Fibroblast of peridontal ligament (primary cell): ENCODE measurements around the gene COL4A2.

Source experiments
- DNase-seq: peaks from one replicate; pipeline ENCODE4 v3.0.0-alpha.2; 2010; ENCODE audit errors: extremely low read depth

COL4A2 gene

GRCh38 chr13:110290153-110290552 lies 16.9 kb upstream of the COL4A2 start:
- DNase-seq = no peak

GRCh38 chr13:110290826-110291225 lies 16.3 kb upstream of the COL4A2 start:
- DNase-seq = no peak

- DNase-seq = no peak
Observed at GRCh38 chr13:110291286-110291685, 15.8 kb upstream of the COL4A2 start.

- DNase-seq = no peak
Observed at GRCh38 chr13:110293037-110293436, 14.0 kb upstream of the COL4A2 start.

- DNase-seq = no peak
Observed at GRCh38 chr13:110293649-110294048, 13.4 kb upstream of the COL4A2 start.

- DNase-seq = peak; percentile 87
Observed at GRCh38 chr13:110294146-110294545, 12.9 kb upstream of the COL4A2 start.

- DNase-seq = no peak
Observed at GRCh38 chr13:110294622-110295021, 12.5 kb upstream of the COL4A2 start.

GRCh38 chr13:110297011-110297410 lies 10.1 kb upstream of the COL4A2 start:
- DNase-seq = no peak

GRCh38 chr13:110297766-110298504 lies 9.1 kb upstream of the COL4A2 start:
- peak; percentile 34 for DNase-seq

- DNase-seq = no peak
Observed at GRCh38 chr13:110298505-110299282, 8.4 kb upstream of the COL4A2 start.

GRCh38 chr13:110299283-110299840 lies 7.7 kb upstream of the COL4A2 start:
- DNase-seq = no peak

- peak; percentile 45 for DNase-seq
Observed at GRCh38 chr13:110300090-110300815, 6.8 kb upstream of the COL4A2 start.

GRCh38 chr13:110301083-110301482 lies 6.0 kb upstream of the COL4A2 start:
- peak; percentile 40 for DNase-seq

- peak; percentile 43 for DNase-seq
Observed at GRCh38 chr13:110301606-110302553, 5.2 kb upstream of the COL4A2 start.

GRCh38 chr13:110302997-110303396 lies 4.1 kb upstream of the COL4A2 start:
- no peak for DNase-seq

- no peak for DNase-seq
Observed at GRCh38 chr13:110303644-110304043, 3.4 kb upstream of the COL4A2 start.

- peak; percentile 74 for DNase-seq
Observed at GRCh38 chr13:110304256-110304655, 2.8 kb upstream of the COL4A2 start.

- DNase-seq = peak; percentile 43
Observed at GRCh38 chr13:110305001-110305400, 2.1 kb upstream of the COL4A2 start.

- DNase-seq = no peak
Observed at GRCh38 chr13:110305544-110305943, 1.5 kb upstream of the COL4A2 start.

GRCh38 chr13:110305949-110306339 lies 1.1 kb upstream of the COL4A2 start:
- DNase-seq = peak; percentile 51

GRCh38 chr13:110306340-110306959 lies 634 bp upstream of the COL4A2 start:
- peak; percentile 60 for DNase-seq
